ENCODE measurements around the gene IL12B. TPM values are rescaled to one million over a fixed set of nuclear protein-coding genes. Genes with fewer than 3 reads are reported as not detected.

The IL12B gene
- total and polyA plus RNA-seq, 2 of the 4 experiments (the other 2 are of a cell fraction) = 0.03 TPM; not detected in 1

GRCh38 chr5:159339460-159339859 lies 9.2 kb upstream of the IL12B start:
- in situ Hi-C loops (cut with MboI; ENCODE audit: low sequenced_read_pairs) (no loop called here), intact Hi-C loops (cut with micrococcal nuclease) (no loop called here), dilution Hi-C loops (cut with HindIII; ENCODE audit: low sequenced_read_pairs, unreplicated experiment) (no loop called here)
- no CpG with 5 or more reads among the region's 2 CpGs for WGBS, 2 experiments (ENCODE audit: extremely low coverage in 2 of 2, insufficient read length in 1 of 2)
- Histone ChIP-seq H3K18ac (ENCODE audit: low read depth, low read length) (no peak overlapping the region), H4K8ac (ENCODE audit: low read depth in 2 of 2, low read length in 2 of 2) (no peak overlapping the region), H3K4me3 (ENCODE audit: insufficient read depth, low read depth, low read length) (no peak overlapping the region), H3K9me1 (ENCODE audit: insufficient read depth, low read length) (peaks cover 8% of the 10 kb centered on the region; the same call in 1 of the 2 replicates), H4K5ac (ENCODE audit: low read depth, low read length) (no peak overlapping the region), H3K9me3 (ENCODE audit: control insufficient read depth, insufficient read depth, low read length) (peaks cover 5% of the 10 kb centered on the region), H2BK20ac (ENCODE audit: low read depth, low read length) (no peak overlapping the region), H3K4ac (ENCODE audit: low read depth, low read length) (no peak overlapping the region), H3K27ac (ENCODE audit: insufficient read depth, low read length) (no peak overlapping the region), H2AK9ac (replicated peaks; ENCODE audit: low read depth, low read length, poor library complexity) (no peak overlapping the region), H2BK15ac (ENCODE audit: low read depth, low read length) (no peak overlapping the region), H3K23ac (ENCODE audit: low read depth, low read length) (no peak overlapping the region), H3K36me3 (ENCODE audit: control insufficient read depth, insufficient read depth, low read length) (no peaks in the 10 kb centered on the region), H4K91ac (ENCODE audit: insufficient read depth, low read depth, low read length) (no peak overlapping the region), H2BK5ac (ENCODE audit: low read depth, low read length, poor library complexity, severe bottlenecking) (no peak overlapping the region), H3K9ac (ENCODE audit: low read depth, low read length) (no peak overlapping the region), H3K14ac (replicated peaks; ENCODE audit: low read depth, low read length) (no peak overlapping the region), H3K4me2 (ENCODE audit: low read depth, low read length) (no peak overlapping the region), H2BK120ac (ENCODE audit: low read depth, low read length) (no peak overlapping the region), H3K27me3 (ENCODE audit: control insufficient read depth, insufficient read depth, low read length) (no peaks in the 10 kb centered on the region; the same call in 1 of the 2 replicates), H3K79me1 (ENCODE audit: low read depth in 1 of 2, low read length in 2 of 2) (no peaks in the 10 kb centered on the region), H4K20me1 (ENCODE audit: insufficient read depth, low read length) (no peaks in the 10 kb centered on the region), H3K4me1 (ENCODE audit: control insufficient read depth, insufficient read depth, low read length) (peaks cover 2% of the 10 kb centered on the region; the same call in 1 of the 2 replicates), H2AFZ (replicated peaks; ENCODE audit: low read length, poor library complexity) (no peak overlapping the region), H2AK5ac (ENCODE audit: low read depth, low read length) (no peak overlapping the region; the same call in 1 of the 2 replicates), H3K56ac (ENCODE audit: extremely low read depth, insufficient read depth, low read length) (no peak overlapping the region)
- BruUV-seq (replicated peaks) = no TSS peak
- ATAC-seq (ENCODE audit: low read depth) (no peak), DNase-seq (no peak)
- POLR2A ChIA-PET (ENCODE audit: unreplicated experiment) = no interaction called here
- TF ChIP-seq MAFK (IDR thresholded peaks at IDR 0.05; ENCODE audit: low read depth, low read length) (no peak), BHLHE40 (IDR thresholded peaks at IDR 0.05; ENCODE audit: low read depth, low read length) (no peak), NFE2L2 (IDR thresholded peaks at IDR 0.05; ENCODE audit: low read depth, low read length) (no peak), CTCF (conservative IDR thresholded peaks at IDR 0.05; ENCODE audit: low read depth, low read length) (no peak), FOS (IDR thresholded peaks at IDR 0.05; ENCODE audit: low read depth, low read length) (no peak), RCOR1 (IDR thresholded peaks at IDR 0.05; ENCODE audit: insufficient replicate concordance, low read length) (no peak), MAZ (IDR thresholded peaks at IDR 0.05; ENCODE audit: borderline replicate concordance, low read depth, low read length) (no peak), SMC3 (IDR thresholded peaks at IDR 0.05; ENCODE audit: low read depth, low read length) (no peak), RAD21 (IDR thresholded peaks at IDR 0.05; ENCODE audit: low read length) (no peak), POLR2A (IDR thresholded peaks at IDR 0.05; ENCODE audit: low read depth, low read length) (no peak), RFX5 (IDR thresholded peaks at IDR 0.05; ENCODE audit: low read depth, low read length) (no peak), CEBPB (IDR thresholded peaks at IDR 0.05; ENCODE audit: low read depth, low read length) (no peak), MXI1 (IDR thresholded peaks at IDR 0.05; ENCODE audit: borderline replicate concordance, low read depth, low read length) (no peak), ELK1 (IDR thresholded peaks at IDR 0.05; ENCODE audit: borderline replicate concordance, low read depth, low read length) (no peak), CHD1 (IDR thresholded peaks at IDR 0.05; ENCODE audit: low read depth, low read length) (no peak)
- TF ChIP-seq, protein P1, sequence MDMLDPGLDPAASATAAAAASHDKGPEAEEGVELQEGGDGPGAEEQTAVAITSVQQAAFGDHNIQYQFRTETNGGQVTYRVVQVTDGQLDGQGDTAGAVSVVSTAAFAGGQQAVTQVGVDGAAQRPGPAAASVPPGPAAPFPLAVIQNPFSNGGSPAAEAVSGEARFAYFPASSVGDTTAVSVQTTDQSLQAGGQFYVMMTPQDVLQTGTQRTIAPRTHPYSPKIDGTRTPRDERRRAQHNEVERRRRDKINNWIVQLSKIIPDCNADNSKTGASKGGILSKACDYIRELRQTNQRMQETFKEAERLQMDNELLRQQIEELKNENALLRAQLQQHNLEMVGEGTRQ (IDR thresholded peaks at IDR 0.05; ENCODE audit: low read depth, low read length) = no peak
- CTCF ChIA-PET = no interaction called here

Data from IMR-90 (cell line).